ENCODE results near the gene HMGN5. TPM values are rescaled to one million over a fixed set of nuclear protein-coding genes. Genes with fewer than 3 reads are reported as not detected.

Gene HMGN5
- total RNA-seq, 1 experiment from 2014 or later: 1.7 TPM

GRCh38 chrX:81174286-81174685 is 27.4 kb downstream of the HMGN5 start:
- H3K4me3 ChIP-seq: no peak overlapping the region
- no peaks in the 10 kb centered on the region for H3K27me3 ChIP-seq
- no peak for DNase-seq
- no peaks in the 10 kb centered on the region for H3K36me3 ChIP-seq
- no peaks in the 10 kb centered on the region for H3K9me3 ChIP-seq

- Histone ChIP-seq H3K4me3 (no peak overlapping the region), H3K9me3 (no peaks in the 10 kb centered on the region), H3K36me3 (no peaks in the 10 kb centered on the region), H3K27me3 (no peaks in the 10 kb centered on the region)
- no peak for DNase-seq
These were observed 33.3 kb downstream of the HMGN5 start for GRCh38 chrX:81168391-81168790.

- peak overlapping the region; percentile 41 for H3K4me3 ChIP-seq
- H3K9me3 ChIP-seq: no peaks in the 10 kb centered on the region
- H3K36me3 ChIP-seq: no peaks in the 10 kb centered on the region
- 0 out of 2 replicates have a peak, but pooled peaks cover 3% of the 10 kb centered on the region for H3K27me3 ChIP-seq
- DNase-seq: peak; percentile 80
These were observed 80.0 kb downstream of the HMGN5 start for GRCh38 chrX:81121513-81122363.

- H3K27me3 ChIP-seq: 0 out of 2 replicates have a peak, but pooled peaks cover 3% of the 10 kb centered on the region
- H3K9me3 ChIP-seq: no peaks in the 10 kb centered on the region
- DNase-seq: peak; percentile 10
- no peaks in the 10 kb centered on the region for H3K36me3 ChIP-seq
- peak overlapping the region; percentile 41 for H3K4me3 ChIP-seq
These were observed 80.8 kb downstream of the HMGN5 start for GRCh38 chrX:81120936-81121371.

GRCh38 chrX:81120258-81120935 is 81.3 kb downstream of the HMGN5 start:
- no peaks in the 10 kb centered on the region for H3K36me3 ChIP-seq
- no peak for DNase-seq
- H3K27me3 ChIP-seq: 0 out of 2 replicates have a peak, but pooled peaks cover 3% of the 10 kb centered on the region
- H3K4me3 ChIP-seq: peak overlapping the region; percentile 41
- H3K9me3 ChIP-seq: no peaks in the 10 kb centered on the region

GRCh38 chrX:81114757-81115156 is 87.0 kb downstream of the HMGN5 start:
- H3K27me3 ChIP-seq: no peaks in the 10 kb centered on the region
- H3K9me3 ChIP-seq: no peaks in the 10 kb centered on the region
- no peak overlapping the region for H3K4me3 ChIP-seq
- H3K36me3 ChIP-seq: no peaks in the 10 kb centered on the region
- no peak for DNase-seq

- Histone ChIP-seq H3K27me3 (no peaks in the 10 kb centered on the region), H3K4me3 (no peak overlapping the region), H3K9me3 (no peaks in the 10 kb centered on the region), H3K36me3 (no peaks in the 10 kb centered on the region)
- DNase-seq: no peak
These were observed 91.4 kb downstream of the HMGN5 start for GRCh38 chrX:81110286-81110685.

- DNase-seq: no peak
- H3K27me3 ChIP-seq: no peaks in the 10 kb centered on the region
- H3K9me3 ChIP-seq: no peaks in the 10 kb centered on the region
- H3K4me3 ChIP-seq: no peak overlapping the region
- H3K36me3 ChIP-seq: no peaks in the 10 kb centered on the region
These were observed 119.1 kb downstream of the HMGN5 start for GRCh38 chrX:81082649-81083048.

Other genes with a start within 250 kb of the HMGN5 start
- 19.8 and 37.0 TPM in 2 replicates for gene SH3BGRL, start 189 bp upstream of the HMGN5 start, total RNA-seq (2014; rRNA removed; shearing (Covaris generic); ENCODE audit: low replicate concordance)